Jurkat, Clone E6-1 (cell line): Measurements from ENCODE around the gene ATP2C2.

ENCODE experiments used
- DNase-seq: peaks from one replicate; pipeline ENCODE4 v3.0.0-alpha.2; 2011; ENCODE audit warnings: low read depth, low spot score
- H3K4me3 ChIP-seq: 2 replicates; pipeline ENCODE4 v1.5.1; 2011; ENCODE audit warnings: mild to moderate bottlenecking, low read length, control low read depth, moderate library complexity

Gene ATP2C2

GRCh38 chr16:84500531-84500930, 132.2 kb downstream of the ATP2C2 start:
- no peak overlapping the region for H3K4me3 ChIP-seq
- DNase-seq, result no peak

- no peak for DNase-seq
- H3K4me3 ChIP-seq, result no peak overlapping the region
Measured at GRCh38 chr16:84501077-84501735, 132.9 kb downstream of the ATP2C2 start.

- H3K4me3 ChIP-seq, result no peak overlapping the region
- no peak for DNase-seq
Measured at GRCh38 chr16:84502075-84502474, 133.7 kb downstream of the ATP2C2 start.

GRCh38 chr16:84502581-84502980, 134.2 kb downstream of the ATP2C2 start:
- DNase-seq, result no peak
- no peak overlapping the region for H3K4me3 ChIP-seq

- no peak for DNase-seq
- H3K4me3 ChIP-seq, result peak overlapping the region; percentile 74
Measured at GRCh38 chr16:84503751-84504395, 135.5 kb downstream of the ATP2C2 start.

- peak within 1 kb of the TSS; percentile 74 for H3K4me3 ChIP-seq
- DNase-seq, result peak; percentile 94
Measured at GRCh38 chr16:84504420-84505248, 136.3 kb downstream of the ATP2C2 start, which contains the start of gene MEAK7. Gene MEAK7 (minus strand): TSS chr16:84504659. CDS start chr16:84498086, 6,573 bp downstream.

- peak overlapping the region; percentile 74 for H3K4me3 ChIP-seq
- DNase-seq, result no peak
Measured at GRCh38 chr16:84505249-84506187, 137.2 kb downstream of the ATP2C2 start.

GRCh38 chr16:84507011-84507982, 139.0 kb downstream of the ATP2C2 start:
- no peak for DNase-seq
- H3K4me3 ChIP-seq, result no peak overlapping the region

- no peak overlapping the region for H3K4me3 ChIP-seq
- peak; percentile 65 for DNase-seq
Measured at GRCh38 chr16:84508502-84508901, 140.2 kb downstream of the ATP2C2 start.

- H3K4me3 ChIP-seq, result no peak overlapping the region
- no peak for DNase-seq
Measured at GRCh38 chr16:84509032-84509950, 141.0 kb downstream of the ATP2C2 start.

GRCh38 chr16:84511180-84511800, 143.0 kb downstream of the ATP2C2 start:
- no peak overlapping the region for H3K4me3 ChIP-seq
- DNase-seq, result peak; percentile 75

GRCh38 chr16:84511831-84512230, 143.5 kb downstream of the ATP2C2 start:
- DNase-seq, result no peak
- H3K4me3 ChIP-seq, result no peak overlapping the region

GRCh38 chr16:84513123-84513522, 144.8 kb downstream of the ATP2C2 start:
- no peak overlapping the region for H3K4me3 ChIP-seq
- DNase-seq, result no peak

- no peak overlapping the region for H3K4me3 ChIP-seq
- no peak for DNase-seq
Measured at GRCh38 chr16:84513666-84514065, 145.3 kb downstream of the ATP2C2 start.
